ENCODE measurements around the gene NOTCH4. TPM values are rescaled to one million over a fixed set of nuclear protein-coding genes. Genes with fewer than 3 reads are reported as not detected.

NOTCH4 gene
- total and polyA plus RNA-seq, 9 of the 15 experiments (the other 6 are each of a cell fraction or from before 2014, with no cell fraction given): 0.24 to 4.3 (median 1.7) TPM

GRCh38 chr6:32234934-32235333 is 11.1 kb upstream of the NOTCH4 start (continued):
- TF ChIP-seq HEY1 (CRISPR knock-in tag; IDR thresholded peaks at IDR 0.05; ENCODE audit: borderline replicate concordance): no peak
- TF ChIP-seq ASH1L (IDR thresholded peaks at IDR 0.05; ENCODE audit: borderline replicate concordance, low read depth, partially characterized antibody): no peak
- peak; percentile 33; the same call in 1 of the 2 replicates for TF ChIP-seq RB1 (IDR thresholded peaks at IDR 0.05; ENCODE audit: low read depth)
- no peak for TF ChIP-seq SREBF2 (CRISPR knock-in tag; IDR thresholded peaks at IDR 0.05)
- TF ChIP-seq JUN (IDR thresholded peaks at IDR 0.05; ENCODE audit: borderline replicate concordance, low read depth, low read length): no peak
- no peak for TF ChIP-seq JUN (CRISPR knock-in tag; IDR thresholded peaks at IDR 0.05; ENCODE audit: borderline replicate concordance)
- no peak for TF ChIP-seq C11orf30 (IDR thresholded peaks at IDR 0.05; ENCODE audit: low read depth)
- no peak for TF ChIP-seq CREB3L1 (IDR thresholded peaks at IDR 0.05; ENCODE audit: borderline replicate concordance, low read depth)
- no peak for TF ChIP-seq USF2 (CRISPR knock-in tag; IDR thresholded peaks at IDR 0.05)
- TF ChIP-seq ZFP1 (CRISPR knock-in tag; IDR thresholded peaks at IDR 0.05): no peak
- no peak for TF ChIP-seq POLR2AphosphoS2 (IDR thresholded peaks at IDR 0.05; ENCODE audit: low read length)
- TF ChIP-seq CEBPZ (IDR thresholded peaks at IDR 0.05; ENCODE audit: borderline replicate concordance, low read depth, low read length): no peak
- TF ChIP-seq MTA3 (IDR thresholded peaks at IDR 0.05; ENCODE audit: borderline replicate concordance): no peak
- TF ChIP-seq STAG1 (CRISPR knock-in tag; IDR thresholded peaks at IDR 0.05; ENCODE audit: borderline replicate concordance): peak; percentile 59; the same call in 1 of the 2 replicates
- TF ChIP-seq RAD21 (CRISPR knock-in tag; conservative IDR thresholded peaks at IDR 0.05 in 1 of 2, IDR thresholded peaks at IDR 0.05 in 1 of 2): peak in 1 of 2 experiments; percentile 74; a peak in 2 of 4 replicates
- no peak for TF ChIP-seq ZNF77 (CRISPR knock-in tag; IDR thresholded peaks at IDR 0.05)
- peak; percentile 64 to 97 (median 87) for TF ChIP-seq CTCF (IDR thresholded peaks at IDR 0.05 in 2 of 3, conservative IDR thresholded peaks at IDR 0.05 in 1 of 3; ENCODE audit: insufficient read depth in 2 of 3, low read depth in 1 of 3, low read length in 3 of 3)
- TF ChIP-seq SMC3 (conservative IDR thresholded peaks at IDR 0.05; ENCODE audit: insufficient read depth, low read depth, low read length): peak; percentile 40; the same call in 1 of the 2 replicates
- TF ChIP-seq HNRNPUL1 (IDR thresholded peaks at IDR 0.05; ENCODE audit: low read length): no peak
- no peak for TF ChIP-seq XRCC3 (IDR thresholded peaks at IDR 0.05)

All from K562 (cell line).